Measurements from ENCODE around the gene DOP1B. TPM values are rescaled to one million over a fixed set of nuclear protein-coding genes. Genes with fewer than 3 reads are reported as not detected.
"Not testable (repeated sequence)": the region's sequence is repeated elsewhere in the genome, so short reads cannot be mapped to it uniquely, and the experiment has no call there.

Gene DOP1B
- total RNA-seq, 1 donor from 2014 or later: 13.5 TPM

DNA sequence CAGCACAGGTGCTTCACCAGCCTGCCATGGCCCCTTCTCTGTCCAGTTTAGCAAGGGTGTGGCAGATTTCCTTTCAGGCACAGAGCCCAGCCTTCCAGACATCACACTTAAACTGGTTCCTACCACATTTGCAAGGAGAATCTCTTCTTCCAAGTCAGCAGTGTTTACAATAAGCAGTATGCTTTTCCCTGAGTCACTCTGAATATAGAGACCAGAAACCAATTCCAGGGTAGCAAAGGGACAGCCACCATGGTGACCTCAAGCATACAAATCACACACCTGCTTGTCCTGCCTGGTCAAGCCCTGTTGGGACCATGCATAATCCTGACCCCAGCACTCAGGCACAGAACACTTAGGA is 30.4 kb upstream of the DOP1B start:
- DNase-seq (ENCODE audit: low read depth, low spot score): no peak
- H3K9me3 Mint-ChIP-seq: no peaks in the 10 kb centered on the region
- no peak overlapping the region for H3K27ac Mint-ChIP-seq (ENCODE audit: unreplicated experiment)
- no peaks in the 10 kb centered on the region for H3K36me3 Mint-ChIP-seq (ENCODE audit: low read depth)
- peaks cover 11% of the 10 kb centered on the region for H3K4me1 Mint-ChIP-seq
- no peak for TF ChIP-seq CTCF (conservative IDR thresholded peaks at IDR 0.05)
- peaks cover 21% of the 10 kb centered on the region for H3K27me3 Mint-ChIP-seq (ENCODE audit: low read depth)
- no peak overlapping the region for H3K4me3 Mint-ChIP-seq

DNA sequence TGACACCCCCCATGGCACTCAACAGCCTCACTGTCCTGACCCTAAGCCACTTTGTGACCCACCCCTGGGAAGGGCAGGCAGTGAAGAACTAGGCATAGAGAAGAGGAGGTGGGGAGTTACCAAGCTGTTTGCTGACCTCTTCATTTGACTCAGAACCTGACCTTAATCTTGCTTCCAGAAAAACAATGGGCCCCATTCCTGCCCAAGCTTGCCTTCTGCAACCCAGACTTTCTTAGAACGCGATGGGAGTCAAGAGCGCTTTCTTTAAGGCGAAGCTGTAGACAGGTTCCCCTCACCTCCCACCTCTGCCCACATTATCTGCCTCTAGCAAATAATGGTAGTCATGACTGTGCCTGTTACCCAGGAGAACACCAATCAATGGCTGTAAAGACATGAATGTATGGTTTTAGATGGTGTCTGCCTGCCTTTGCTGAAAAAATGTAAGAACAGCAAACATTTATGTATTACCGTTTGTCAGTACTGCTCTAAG is 30.0 kb upstream of the DOP1B start:
- Mint-ChIP-seq H3K9me3 (no peaks in the 10 kb centered on the region), H3K4me1 (peaks cover 11% of the 10 kb centered on the region), H3K27ac (ENCODE audit: unreplicated experiment) (no peak overlapping the region), H3K4me3 (no peak overlapping the region), H3K27me3 (ENCODE audit: low read depth) (peaks cover 21% of the 10 kb centered on the region), H3K36me3 (ENCODE audit: low read depth) (no peaks in the 10 kb centered on the region)
- TF ChIP-seq CTCF (conservative IDR thresholded peaks at IDR 0.05): no peak
- no peak for DNase-seq (ENCODE audit: low read depth, low spot score)

DNA sequence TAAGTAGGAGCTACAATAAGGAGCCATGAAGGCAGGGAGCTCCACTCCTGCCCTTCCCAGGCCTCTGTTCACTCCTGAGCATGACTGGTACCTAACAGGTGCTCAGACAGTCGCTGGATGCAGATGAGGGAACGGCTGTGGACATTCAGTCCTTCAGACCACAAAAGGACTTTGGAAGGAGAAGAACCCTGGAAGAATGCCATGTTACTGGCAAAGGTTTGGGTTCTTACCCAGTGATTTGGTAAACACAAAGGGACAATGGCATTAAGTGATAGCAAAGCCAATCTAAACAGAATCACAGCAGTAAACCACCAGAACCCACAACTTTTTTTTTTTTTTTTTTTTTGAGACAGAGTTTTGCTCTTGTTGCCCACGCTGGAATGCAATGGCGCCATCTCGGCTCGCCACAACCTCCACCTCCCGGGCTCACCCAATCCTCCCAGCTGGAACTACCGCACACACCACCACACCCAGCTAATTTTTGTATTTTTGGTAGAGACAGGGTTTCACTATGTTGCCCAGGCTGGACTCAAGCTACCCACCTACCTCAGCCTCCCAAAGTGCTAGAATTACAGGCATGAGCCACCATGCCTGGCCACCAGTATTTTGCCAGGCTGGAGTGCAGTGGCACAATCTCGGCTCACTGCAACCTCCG is 29.2 kb upstream of the DOP1B start:
- H3K27ac Mint-ChIP-seq (ENCODE audit: unreplicated experiment): no peak overlapping the region
- peaks cover 11% of the 10 kb centered on the region for H3K4me1 Mint-ChIP-seq

DNA sequence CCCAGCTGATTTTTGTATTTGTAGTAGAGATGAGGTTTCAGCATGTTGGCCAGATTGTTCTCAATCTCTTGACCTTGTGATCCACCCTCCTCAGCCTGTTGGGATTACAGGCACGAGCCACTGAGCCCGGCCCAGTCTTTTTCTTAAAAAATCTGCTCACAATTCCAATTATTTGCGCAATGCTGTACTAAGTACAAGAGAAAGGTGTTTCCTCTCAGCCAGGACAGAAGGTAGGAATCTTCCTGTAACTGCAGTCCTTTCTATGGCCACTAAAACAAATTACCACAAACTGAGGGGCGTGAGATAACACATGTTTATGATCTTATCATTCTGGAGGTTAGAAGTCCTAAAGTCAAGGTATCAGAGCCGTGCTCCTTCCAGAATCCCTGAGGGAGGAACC is 28.6 kb upstream of the DOP1B start:
- no peaks in the 10 kb centered on the region for H3K36me3 Mint-ChIP-seq (ENCODE audit: low read depth)
- H3K27me3 Mint-ChIP-seq (ENCODE audit: low read depth): peaks cover 31% of the 10 kb centered on the region
- no peak overlapping the region for H3K27ac Mint-ChIP-seq (ENCODE audit: unreplicated experiment)
- no peak for DNase-seq (ENCODE audit: low read depth, low spot score)
- H3K9me3 Mint-ChIP-seq: no peaks in the 10 kb centered on the region
- peak; percentile 21 for TF ChIP-seq CTCF (conservative IDR thresholded peaks at IDR 0.05)
- H3K4me1 Mint-ChIP-seq: peaks cover 11% of the 10 kb centered on the region
- peak overlapping the region; percentile 33 for H3K4me3 Mint-ChIP-seq

More for the DNA sequence above, 29.2 kb upstream of the DOP1B start:
- DNase-seq (ENCODE audit: low read depth, low spot score): no peak
- TF ChIP-seq CTCF (conservative IDR thresholded peaks at IDR 0.05): no peak
- H3K9me3 Mint-ChIP-seq: no peaks in the 10 kb centered on the region
- no peaks in the 10 kb centered on the region for H3K36me3 Mint-ChIP-seq (ENCODE audit: low read depth)
- H3K27me3 Mint-ChIP-seq (ENCODE audit: low read depth): peaks cover 26% of the 10 kb centered on the region
- H3K4me3 Mint-ChIP-seq: peak overlapping the region; percentile 33

- DNase-seq (ENCODE audit: low read depth, low spot score): no peak
- no peak overlapping the region for H3K27ac Mint-ChIP-seq (ENCODE audit: unreplicated experiment)
- TF ChIP-seq CTCF (conservative IDR thresholded peaks at IDR 0.05): no peak
These were observed 27.4 kb upstream of the DOP1B start for GRCh38 chr21:36129219-36129618.

DNA sequence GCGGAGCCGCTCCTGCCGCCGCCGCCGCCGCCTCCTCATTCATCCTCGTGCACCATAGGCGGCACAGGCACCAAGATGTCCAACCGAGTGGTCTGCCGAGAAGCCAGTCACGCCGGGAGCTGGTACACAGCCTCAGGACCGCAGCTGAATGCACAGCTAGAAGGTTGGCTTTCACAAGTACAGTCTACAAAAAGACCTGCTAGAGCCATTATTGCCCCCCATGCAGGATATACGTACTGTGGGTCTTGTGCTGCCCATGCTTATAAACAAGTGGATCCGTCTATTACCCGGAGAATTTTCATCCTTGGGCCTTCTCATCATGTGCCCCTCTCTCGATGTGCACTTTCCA is 26.2 kb upstream of the DOP1B start:
- not testable (repeated sequence) for H3K36me3 Mint-ChIP-seq (ENCODE audit: low read depth); H3K9me3 Mint-ChIP-seq; DNase-seq (ENCODE audit: low read depth, low spot score)
- H3K27me3 Mint-ChIP-seq (ENCODE audit: low read depth): peaks cover 48% of the 10 kb centered on the region
- H3K4me1 Mint-ChIP-seq: peaks cover 19% of the 10 kb centered on the region
- peak overlapping the region; percentile 88 for H3K4me3 Mint-ChIP-seq
- peak overlapping the region; percentile 83 for H3K27ac Mint-ChIP-seq (ENCODE audit: unreplicated experiment)

More at GRCh38 chr21:36129219-36129618, 27.4 kb upstream of the DOP1B start:
- H3K36me3 Mint-ChIP-seq (ENCODE audit: low read depth): no peaks in the 10 kb centered on the region
- peak overlapping the region; percentile 44 for H3K4me3 Mint-ChIP-seq
- H3K9me3 Mint-ChIP-seq: no peaks in the 10 kb centered on the region
- H3K27me3 Mint-ChIP-seq (ENCODE audit: low read depth): peaks cover 39% of the 10 kb centered on the region
- peaks cover 13% of the 10 kb centered on the region for H3K4me1 Mint-ChIP-seq

DNA sequence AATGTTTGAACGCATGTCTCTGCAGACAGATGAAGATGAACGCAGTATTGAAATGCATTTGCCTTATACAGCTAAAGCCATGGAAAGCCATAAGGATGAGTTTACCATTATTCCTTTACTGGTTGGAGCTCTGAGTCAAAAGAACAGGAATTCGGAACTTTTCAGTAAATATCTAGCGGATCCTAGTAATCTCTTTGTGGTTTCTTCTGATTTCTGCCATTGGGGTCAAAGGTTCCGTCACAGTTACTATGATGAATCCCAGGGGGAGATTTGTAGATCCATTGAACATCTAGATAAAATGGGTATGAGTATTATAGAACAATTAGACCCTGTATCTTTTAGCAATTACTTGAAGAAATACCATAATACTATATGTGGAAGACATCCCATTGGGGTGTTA is 25.8 kb upstream of the DOP1B start:
- not testable (repeated sequence) for H3K27ac Mint-ChIP-seq (ENCODE audit: unreplicated experiment); H3K9me3 Mint-ChIP-seq; DNase-seq (ENCODE audit: low read depth, low spot score); H3K36me3 Mint-ChIP-seq (ENCODE audit: low read depth)
- Mint-ChIP-seq H3K4me1 (peaks cover 19% of the 10 kb centered on the region), H3K4me3 (peak overlapping the region; percentile 88), H3K27me3 (ENCODE audit: low read depth) (peaks cover 52% of the 10 kb centered on the region)

All from neural crest cell (in vitro differentiated cells).